ENCODE measurements around the gene HOATZ.

Gene HOATZ

DNA sequence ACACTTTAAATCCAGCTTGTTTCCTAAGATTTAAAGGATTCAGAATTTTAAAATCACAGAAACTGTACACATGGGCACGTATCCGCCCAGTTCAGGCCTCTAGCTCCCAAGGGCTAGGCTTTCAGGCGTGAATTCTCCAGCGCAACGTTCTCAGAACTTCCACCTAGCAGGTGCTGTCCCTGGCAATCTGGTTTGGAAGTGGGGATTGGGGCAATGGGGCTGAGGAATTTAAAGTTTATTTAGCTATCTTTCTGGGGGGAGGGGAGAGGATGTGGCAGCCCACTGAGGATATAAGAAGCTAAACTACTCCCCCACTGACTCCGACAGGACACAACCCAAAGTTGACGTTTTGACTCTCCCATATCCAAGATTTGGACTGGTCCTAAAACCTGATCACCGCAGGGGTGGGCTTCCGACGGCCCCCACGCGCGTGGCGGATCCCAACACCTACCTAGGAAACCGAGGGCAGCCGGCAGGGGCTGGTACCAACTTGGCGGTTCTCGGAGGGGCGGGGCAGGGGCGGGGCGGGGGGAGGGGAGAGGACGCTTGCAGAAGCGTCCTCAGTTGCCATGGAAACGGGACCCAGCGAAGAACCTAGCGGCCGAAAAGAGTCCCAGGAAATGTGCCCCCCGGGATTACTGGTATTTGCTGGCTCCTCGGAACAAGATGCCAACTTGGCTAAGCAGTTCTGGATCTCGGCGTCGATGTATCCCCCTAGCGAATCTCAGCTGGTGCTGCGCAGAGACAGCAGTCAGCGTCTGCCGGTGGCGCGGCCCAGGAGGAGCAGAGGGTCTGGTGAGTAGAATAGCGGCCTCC is at the start of gene HOATZ:
TSS of gene HOATZ (plus strand) at position 563 of the 816 bp plus-strand sequence. CDS start at position 570, 7 bp downstream.
- no peak for DNase-seq

DNA sequence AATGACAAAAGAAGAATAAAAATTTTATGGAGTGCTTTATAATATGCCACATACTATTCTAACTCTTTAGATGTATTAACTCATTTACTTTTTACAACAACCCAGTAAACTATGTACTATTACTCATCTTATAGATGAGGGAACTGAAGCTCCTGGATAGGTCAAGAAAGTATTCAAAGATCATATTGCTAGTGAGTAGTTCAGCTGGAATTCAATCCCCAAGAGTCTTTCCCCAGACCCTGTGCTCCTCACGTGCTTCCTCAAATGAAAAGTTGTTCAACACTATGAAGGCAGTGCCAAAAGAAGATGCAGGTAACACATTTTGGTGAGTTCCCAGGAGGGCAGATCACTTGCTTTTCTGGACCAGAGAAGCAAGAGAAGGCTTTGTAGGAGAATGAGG is 49.2 kb upstream of the HOATZ start:
- DNase-seq, result no peak

DNA sequence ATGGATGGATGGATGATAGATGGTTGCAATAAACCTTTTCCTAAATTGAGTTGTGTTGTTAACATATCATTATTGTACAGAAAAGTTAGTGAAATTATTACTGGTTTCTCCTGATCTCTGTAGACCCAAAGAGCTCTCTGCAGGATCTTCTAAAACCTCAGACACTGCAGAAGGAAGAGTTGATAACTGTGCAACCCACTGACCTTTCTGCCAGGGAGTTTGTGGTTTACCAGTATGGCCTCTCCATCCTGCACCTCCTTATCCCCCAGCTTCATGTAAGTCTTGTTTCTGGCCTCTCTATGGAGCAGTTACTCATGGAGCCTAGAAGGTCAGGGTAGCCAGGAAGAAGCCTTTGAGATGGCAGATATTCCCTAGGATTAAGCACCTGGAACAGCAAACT is 48.0 kb upstream of the HOATZ start:
- no peak for DNase-seq

DNA sequence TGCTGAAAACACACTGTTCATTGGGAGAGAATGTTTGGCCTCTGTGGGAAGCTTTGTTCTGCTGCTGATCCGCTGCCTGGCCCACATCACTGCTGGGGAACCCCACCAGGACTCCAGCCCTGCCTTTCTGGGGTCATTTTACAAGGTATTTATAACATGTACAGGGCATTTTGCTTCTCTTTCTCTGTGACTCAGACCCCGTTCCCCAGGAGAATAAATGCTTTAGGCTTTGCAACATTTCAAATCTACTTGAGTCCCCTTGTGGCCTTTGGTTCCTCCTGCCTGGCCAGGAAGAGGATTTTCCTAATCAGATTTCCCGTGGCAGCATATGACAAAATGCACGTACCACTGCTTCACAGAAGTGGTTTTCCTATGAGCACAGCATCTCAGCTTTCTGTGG is 45.4 kb upstream of the HOATZ start:
- DNase-seq, result no peak

DNA sequence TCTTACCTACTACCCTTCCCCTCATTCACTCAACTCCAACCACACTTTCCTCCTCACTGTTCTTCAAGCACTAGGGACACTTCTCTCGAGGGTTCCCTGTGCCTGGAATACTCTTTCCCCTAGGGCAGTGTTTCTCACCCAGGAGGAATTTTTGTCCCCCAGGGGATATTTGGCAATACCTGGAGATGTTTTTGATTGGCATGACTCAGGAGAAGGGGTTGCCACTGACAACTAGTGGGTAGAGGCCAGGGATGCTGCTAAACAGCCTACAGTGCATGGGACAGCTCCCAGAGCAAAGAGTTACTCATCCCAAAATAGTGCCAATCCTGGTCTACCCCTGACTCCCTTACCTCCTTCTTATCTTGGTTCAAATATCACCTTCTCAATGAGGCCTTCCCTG is 42.4 kb upstream of the HOATZ start:
- DNase-seq, result no peak

DNA sequence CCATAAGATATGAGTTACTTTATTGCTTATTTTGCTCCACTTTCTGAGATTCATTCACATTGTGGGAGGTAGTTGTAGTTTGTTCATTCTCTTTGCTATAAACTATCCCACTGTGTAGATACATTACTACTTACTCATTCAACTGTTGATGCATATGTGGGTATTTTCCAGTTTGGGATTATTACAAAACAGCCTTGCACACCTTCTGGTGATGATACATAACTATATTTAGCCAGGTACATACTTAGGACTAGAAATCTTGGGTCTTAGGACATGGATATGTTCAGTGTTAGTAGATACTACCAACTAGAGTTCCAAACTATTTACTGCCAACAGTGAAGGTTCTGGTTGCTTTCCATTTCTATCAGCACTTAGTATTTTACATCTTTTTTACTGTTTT is 40.1 kb upstream of the HOATZ start:
- DNase-seq, result no peak

DNA sequence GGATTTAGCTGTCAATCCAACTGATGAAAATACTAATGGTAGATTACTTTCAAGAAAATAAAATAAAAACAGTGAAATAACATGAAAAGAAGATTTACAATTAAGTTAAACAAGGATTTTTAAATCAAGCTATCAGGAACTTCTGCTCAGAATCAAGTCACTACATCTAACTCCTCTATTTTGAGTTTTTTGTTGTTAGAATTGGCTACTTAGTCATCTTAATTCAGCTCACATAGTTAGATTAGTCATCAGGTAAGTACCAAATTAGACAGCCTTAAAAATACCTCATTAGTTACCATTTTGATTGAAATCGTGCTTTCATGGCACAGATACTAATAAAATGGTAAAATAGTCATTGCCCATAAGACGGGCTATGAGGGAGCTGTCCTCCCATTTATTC is 38.2 kb upstream of the HOATZ start:
- no peak for DNase-seq

DNA sequence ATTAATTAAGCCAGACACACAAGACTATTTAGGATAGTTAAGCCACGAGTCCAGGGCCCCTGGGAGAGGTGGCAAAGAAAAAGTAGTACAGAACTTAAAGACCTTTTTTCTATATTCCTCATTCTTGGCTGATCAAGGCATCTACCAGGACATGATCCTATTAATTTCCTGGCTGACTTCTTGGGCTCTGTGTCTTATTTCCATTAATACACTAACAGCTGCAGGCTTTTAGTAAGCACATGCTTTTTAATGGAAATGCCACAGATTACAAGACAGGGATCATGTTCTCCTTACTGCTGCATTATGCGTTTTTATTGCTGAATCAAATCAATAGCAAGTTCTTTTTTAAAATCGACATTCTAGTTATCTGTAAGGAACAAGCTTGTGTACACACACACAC is 37.6 kb upstream of the HOATZ start:
- no peak for DNase-seq

DNA sequence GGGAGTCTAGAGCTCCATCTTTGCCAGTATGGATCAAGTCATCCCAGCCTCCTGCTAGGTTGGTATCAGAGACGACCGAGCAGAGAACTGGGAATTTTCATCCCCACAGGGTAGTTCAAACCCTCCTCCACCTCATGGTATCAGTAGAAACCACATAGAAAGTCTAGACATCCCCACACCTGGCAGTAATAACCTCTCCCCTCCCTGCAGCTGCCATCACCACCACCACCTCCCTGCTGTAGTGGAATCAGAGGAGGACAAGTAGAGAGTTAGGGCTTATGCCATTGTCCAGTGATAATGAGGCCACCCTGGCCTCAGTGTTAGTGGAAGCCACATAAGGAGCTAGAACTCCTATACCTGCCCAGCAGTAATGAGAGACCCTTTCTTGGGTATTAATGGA is 36.7 kb upstream of the HOATZ start:
- DNase-seq, result no peak

DNA sequence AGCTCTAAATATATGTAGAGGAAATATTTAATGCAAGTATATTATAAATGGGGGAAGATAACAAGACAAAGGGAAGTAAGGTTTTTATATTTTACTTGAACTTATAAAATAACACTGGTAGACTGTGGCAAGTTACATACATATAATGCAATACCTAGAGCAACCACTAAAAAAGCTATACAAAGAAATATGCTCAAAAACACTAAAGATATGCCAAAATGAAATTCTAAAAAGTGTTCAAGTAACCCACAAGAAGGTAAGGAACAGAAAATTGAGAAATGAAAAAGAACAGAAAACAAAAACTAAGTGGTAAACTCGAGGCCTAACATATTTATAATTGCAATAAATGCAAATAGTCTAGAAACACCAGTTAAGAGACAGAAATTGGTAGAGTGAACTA is 34.9 kb upstream of the HOATZ start:
- DNase-seq, result no peak

DNA sequence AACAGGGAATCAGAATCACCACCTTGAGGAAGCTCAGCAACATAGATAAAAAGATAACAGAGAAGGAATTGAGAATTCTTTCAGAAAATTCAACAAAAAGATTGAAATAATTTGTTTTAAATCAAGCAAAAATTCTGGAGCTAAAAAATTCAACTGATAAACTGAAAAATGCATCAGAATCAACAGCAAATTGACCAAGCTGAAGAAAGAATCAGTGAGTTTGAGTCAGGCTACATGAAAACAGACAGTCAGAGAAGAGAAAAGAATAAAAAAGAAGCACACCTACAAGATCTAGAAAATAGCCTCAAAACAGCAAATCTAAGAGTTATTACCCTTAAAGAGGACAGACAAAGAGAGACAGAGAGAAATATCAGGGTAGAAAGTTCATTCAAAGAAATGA is 31.1 kb upstream of the HOATZ start:
- no peak for DNase-seq

DNA sequence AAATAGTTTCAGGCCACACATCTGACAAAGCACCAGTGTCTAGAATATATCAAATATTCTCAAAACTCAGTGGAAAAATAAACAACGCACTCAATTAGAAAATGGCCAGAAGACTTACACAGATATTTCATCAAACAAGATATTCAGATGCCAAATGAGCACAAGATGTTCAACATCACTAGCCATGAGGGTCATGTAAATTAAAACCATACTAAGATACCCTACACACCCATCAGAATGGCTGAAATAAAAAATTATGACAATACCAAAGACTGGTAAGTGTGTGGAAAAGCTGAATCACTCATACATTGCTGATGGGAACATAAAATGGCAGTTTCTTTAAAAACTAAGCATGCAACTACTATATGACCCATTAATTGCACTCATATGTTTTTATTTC is 24.1 kb upstream of the HOATZ start:
- no peak for DNase-seq

DNA sequence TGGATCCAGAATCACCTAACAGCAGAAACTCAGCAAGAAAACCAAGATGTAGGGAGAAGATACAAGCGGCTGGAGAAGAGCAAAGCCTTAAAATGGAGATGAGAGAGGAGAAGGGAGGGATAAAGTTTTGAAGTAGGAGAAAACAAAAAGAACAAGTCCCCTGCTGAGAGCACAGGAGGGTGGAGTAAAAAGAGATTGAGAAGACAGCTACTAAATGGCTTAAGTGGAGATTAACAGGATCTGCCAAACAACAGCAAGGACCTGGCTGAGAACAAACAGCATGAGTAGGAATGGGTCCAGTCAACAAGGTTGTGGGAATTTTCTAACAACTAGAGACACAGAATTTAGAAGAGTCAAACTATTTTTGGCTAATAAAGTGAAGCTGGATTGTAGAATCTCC is 20.5 kb upstream of the HOATZ start:
- no peak for DNase-seq

DNA sequence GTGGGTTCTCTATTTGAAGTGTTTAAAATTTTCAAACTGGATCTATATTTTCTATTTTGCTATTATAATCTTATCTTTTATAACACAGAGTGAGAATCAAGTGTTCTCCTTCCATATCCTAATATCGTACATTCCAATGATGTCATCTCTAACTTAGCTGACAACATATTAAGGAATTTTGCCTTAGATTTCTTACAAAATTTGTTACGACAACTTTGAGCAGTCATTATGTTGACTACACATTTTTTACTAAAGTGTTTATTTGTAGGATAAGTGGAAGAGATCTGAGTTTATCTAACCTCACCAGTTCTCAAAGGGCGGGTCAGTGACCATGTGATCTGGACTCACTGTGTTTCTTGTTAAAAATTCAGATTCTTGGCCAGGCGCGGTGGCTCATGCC is 15.1 kb upstream of the HOATZ start:
- DNase-seq, result no peak

DNA sequence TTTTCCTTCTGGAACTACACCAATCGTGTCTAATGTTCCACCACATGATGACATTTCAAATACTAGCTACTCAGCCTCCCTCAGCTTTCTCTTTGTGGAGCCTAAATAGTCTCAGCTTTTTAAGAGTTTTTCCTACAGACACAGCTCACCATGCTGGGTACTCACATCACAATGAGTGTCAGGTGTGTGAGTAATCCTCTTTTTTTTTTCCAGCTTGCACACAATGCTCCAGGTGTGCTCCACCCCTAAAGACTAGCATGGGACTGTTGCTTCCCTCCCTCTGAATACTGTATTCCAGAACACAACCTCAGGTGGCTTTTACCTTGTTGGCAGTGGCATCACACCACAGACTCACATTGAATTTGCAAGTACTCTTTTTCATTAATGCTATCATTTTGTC is 14.1 kb upstream of the HOATZ start:
- DNase-seq, result no peak

DNA sequence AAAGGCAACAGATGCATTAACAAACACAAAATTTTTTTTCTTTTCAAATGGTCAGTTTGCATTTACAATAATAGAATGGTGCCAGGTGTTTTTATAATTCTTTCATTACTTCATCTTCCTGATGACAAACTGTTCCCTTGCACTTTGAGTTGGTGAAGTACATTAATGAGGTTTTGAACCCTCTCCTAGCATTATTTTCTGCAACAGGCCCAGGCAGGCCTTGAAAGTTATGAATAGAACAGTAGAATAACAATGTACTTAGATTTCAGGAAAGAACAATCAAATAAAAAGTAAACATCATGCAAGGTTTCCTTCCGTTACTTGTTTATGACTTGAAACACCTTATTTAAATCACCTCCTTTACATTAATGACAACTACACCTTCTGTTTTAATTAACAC is 12.0 kb upstream of the HOATZ start:
- no peak for DNase-seq

DNA sequence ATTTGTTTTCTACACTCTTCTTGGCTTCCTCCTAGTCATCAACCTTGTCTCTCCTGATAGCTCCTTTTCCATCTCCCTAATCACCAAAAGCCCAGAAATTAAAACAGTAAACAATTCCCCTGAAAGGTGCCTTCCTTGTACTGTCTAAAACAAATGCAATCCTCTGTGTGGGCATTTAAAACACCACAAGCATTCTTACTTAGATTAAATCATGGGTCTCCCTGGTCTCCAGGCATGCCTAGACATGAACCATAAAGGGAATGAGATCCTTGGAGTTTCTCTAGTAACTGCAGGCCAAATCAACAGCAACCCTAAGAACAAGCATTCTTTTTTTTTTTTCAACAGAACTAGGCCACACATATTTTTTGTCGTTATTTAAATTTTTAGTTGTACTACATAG is 4.3 kb upstream of the HOATZ start:
- no peak for DNase-seq

DNA sequence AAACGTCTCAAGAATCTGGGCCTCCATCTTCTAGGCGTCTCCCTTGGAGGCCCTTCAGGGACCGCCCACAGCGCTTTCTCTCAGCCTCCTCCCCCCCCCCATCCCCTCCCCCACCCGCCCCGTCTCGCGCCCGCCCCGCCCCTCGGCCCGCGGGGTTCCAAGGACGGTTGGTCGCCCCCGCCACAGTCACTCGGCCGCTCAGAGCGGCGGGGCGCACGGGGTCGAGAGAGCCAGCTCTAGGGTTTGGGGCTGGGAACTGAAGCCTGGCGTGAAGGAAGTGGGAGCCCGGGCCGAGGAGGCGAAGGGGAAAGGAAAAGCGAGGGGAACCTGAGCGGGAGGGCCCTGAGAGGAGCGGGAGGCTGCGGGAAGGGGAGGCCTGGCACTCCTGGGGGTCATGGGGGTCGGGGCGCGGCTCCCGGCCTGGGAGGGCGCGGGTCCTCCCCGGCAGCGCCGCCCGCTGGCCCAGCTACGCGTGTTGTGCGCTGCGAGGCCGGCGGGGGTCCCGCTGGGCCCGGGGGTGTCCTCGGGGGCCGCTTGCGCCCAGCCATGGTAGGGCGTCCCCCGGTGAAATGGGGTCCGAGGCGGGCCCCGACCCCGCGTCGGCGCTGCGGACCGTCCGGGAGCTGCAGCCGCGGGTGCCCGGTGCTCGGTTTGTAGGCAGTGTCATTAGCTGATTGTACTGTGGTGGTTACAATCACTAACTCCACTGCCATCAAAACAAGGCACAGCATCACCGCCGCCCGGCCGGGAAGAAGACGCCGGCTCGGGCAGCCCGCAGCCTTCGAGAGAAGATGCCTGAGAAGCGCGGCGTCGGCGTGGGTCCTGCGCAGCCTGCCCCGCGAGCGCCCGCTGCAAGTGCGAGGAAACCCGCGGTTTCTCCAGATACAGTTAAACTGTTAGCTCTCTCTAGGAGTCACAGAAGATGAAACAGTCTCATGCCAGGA is 2.0 kb upstream of the HOATZ start, which contains the start of gene BTG4:
TSS of gene BTG4 (minus strand) at position 91 of the 944 bp plus-strand sequence. CDS start 13,610 bp downstream, outside the sequence.
- DNase-seq, result peak; percentile 25 to 39

DNA sequence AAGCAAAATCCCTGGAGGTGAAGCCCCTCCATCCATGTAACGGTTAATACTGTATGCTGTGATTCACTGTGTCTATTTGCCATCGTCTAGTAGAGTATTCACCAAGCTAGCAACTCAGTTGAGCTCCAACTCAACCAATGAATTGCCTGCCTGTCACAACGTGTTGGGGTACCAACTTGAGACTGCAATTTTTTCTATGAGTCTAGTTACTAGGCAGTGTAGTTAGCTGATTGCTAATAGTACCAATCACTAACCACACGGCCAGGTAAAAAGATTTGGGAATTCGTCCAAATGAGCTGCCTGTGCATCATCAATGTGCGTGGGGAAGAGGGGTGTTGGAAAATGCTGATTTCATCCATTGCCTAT is 1.4 kb upstream of the HOATZ start:
- no peak for DNase-seq

DNA sequence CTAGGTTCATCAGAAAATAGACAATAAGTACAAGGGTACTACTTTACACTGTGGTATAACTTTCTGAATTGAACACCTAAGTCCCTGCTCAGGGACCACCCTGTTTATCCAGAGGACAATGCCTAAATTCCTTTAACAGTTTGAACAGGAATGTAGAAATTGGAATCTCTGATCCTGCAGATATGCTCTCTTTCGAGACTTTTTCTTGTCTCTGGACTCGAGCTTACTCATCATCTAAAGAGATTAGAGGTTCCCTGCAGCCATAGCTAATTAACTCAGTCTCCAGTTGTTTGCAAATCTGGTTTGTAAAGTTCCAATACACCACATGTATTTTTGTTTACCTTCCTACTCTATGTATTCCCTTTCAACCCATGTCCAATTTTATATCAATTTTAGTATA is 1.0 kb downstream of the HOATZ start:
- DNase-seq, result no peak

DNA sequence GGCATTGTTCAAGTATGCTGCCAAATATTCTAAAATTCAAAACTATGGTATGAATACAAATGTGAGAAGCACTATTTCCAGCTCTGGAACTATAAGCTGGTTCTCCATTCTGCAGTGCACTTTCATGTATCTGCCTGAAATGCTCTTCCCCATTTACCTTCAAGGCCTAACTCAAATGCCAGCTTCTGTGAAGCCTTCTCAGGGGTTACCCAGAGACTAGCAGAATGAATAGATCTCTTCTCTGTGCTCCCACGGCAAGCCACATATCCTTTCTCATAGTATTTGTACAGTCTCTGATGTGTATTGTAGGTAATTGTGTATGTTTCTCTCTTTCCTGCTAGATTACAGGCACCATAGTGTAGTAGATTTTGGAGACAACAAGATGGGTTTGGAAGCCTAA is 4.1 kb downstream of the HOATZ start:
- no peak for DNase-seq

DNA sequence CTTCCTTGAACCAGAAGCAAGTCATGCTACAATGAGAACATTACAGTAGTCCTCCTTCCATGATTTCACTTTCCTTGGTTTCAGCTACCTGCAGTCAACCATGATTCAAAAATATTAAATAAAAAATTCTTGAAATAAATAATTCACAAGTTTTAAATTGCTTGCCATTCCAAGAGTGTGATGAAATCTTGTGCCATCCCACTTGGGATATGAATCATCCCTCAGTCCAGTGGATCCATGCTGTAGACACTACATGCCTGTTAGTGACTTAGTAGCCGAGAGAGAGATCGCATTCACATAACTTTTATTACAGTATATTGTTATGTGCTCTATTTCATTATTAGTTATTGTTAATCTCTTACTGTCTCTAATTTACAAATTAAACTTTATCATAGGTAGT is 6.0 kb downstream of the HOATZ start:
- DNase-seq, result no peak

DNA sequence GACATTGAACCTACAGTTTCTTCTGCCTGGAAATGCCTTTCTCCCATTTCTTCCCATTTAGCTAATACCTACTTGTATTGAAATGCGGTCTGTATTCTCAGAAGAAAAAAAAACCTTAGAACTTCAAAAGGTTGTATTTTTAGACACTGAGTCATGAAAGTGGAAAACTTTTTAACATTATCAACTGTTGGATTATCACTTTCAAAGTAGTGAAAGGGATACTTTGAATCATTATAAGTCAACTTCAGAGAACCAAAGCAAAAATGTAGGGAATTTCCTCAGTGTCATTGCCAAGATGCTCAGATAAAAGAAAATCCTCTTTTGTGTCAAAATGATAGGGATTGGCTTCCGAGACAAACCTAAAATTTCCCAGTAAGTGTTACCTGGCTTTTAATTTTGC is 6.6 kb downstream of the HOATZ start:
- DNase-seq, result no peak

DNA sequence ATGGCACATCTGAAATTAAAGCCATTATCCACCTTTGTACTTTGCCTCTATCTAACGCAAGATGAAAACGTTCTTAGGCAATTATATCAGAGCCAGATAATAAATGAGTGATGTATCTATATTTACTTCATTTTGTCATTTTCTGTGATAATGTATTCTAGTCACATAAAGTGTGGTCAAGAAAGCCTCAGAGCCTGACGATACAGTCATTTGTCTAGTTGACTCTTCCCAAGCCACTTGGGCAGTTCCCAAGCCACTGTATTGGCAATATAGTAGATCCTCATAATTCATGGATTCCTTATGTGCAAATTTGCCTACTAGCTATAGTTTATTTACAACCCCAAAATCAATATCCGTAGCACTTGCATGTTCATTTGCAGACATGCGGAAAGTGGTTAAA is 7.8 kb downstream of the HOATZ start:
- DNase-seq, result no peak
